Tibial artery (tissue), 4 donors: ENCODE measurements around the gene ZNF682.
"Not testable (repeated sequence)": the region's sequence is repeated elsewhere in the genome, so short reads cannot be mapped to it uniquely, and the experiment has no call there.

ENCODE experiments used
- DNase-seq, 2 donors: peaks; one replicate each; pipeline ENCODE4 v3.0.0-alpha.2; 2019
- H3K27ac ChIP-seq, 2 donors: fragments of 200-600 bp; sonication (generic) in 1 of 2; 1 replicate in 1 of 2; 2 replicates in 1 of 2; pipeline ENCODE4 v1.5.1; 2018 to 2019; ENCODE audit warnings: mild to moderate bottlenecking in 1 of 2
- H3K27me3 ChIP-seq, 2 donors: fragments of 200-600 bp; sonication (generic) in 1 of 2; one replicate each; pipeline versions ENCODE4 v1.5.1 to v1.6.0; 2016 to 2019
- H3K36me3 ChIP-seq, 3 donors: fragments of 200-600 bp; sonication (generic) in 2 of 3; one replicate each; pipeline ENCODE4 v1.5.1; 2016 to 2019; ENCODE audit warnings: mild to moderate bottlenecking in 2 of 3
- H3K4me1 ChIP-seq, 4 donors: fragments of 200-600 bp; sonication (generic) in 2 of 4; 1 replicate in 3 of 4; 2 replicates in 1 of 4; pipeline ENCODE4 v1.5.1; 2016 to 2019
- H3K4me3 ChIP-seq, 2 donors: fragments of 200-600 bp; sonication (generic) in 1 of 2; 1 replicate in 1 of 2; 2 replicates in 1 of 2; pipeline ENCODE4 v1.5.1; 2018 to 2019; ENCODE audit warnings: mild to moderate bottlenecking in 2 of 2
- H3K9me3 ChIP-seq, 3 donors: fragments of 200-600 bp; sonication (generic) in 1 of 3; one replicate each; pipeline ENCODE4 v1.5.1; 2016 to 2019
- intact Hi-C: fragments of 100-400 bp; cut with DNase I; formaldehyde crosslinking; loops from one replicate; pipeline ENCODE4 v1.15.0; 2023; ENCODE audit warnings: low total_unique reads
- TF ChIP-seq, protein P1 (sequence below), 2 experiments: fragments of 200-600 bp in 1 of 2; fragments of 450-650 bp in 1 of 2; IDR thresholded peaks; one replicate each; pipeline ENCODE4 v1.5.1; 2017 to 2019; ENCODE audit warnings: antibody characterized with exemption in 2 of 2, mild to moderate bottlenecking in 1 of 2, moderate library complexity in 1 of 2

The ZNF682 gene

DNA sequence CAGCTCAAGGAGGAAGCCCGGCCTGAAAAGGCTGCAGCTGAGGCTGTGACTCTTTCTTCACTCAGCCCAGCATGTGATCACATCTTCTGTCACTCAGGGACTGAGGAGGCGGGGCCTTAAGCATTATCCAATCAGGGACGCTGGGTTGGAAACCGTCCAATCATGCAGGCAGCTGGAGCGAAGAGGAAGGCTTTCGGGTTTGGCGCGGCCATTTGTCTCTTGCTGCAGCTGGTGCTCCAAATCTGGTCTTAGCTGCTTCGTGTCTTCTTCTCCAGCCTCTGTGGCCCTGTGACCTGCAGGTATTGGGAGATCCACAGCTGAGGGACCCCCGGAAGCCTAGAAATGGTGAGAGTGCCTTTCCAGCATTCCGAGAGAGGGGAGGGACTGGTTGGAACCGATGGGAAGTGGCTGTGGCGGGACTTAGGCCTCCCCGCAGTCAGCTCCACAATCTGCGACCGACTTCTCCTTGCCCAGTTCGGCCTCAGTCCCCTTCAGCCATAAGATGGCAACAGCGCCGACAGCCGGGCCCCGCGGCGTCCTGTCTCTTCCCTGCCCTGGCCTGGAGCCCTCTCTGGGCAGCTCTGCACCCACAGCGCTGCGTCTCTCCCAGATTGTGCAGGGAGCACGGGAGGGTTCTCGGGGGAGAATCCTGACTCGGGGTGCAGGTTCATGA is 38.6 kb upstream of the ZNF682 start, which contains the start of gene ZNF90:
Gene ZNF90 (plus strand): TSS at position 210 of the 673 bp plus-strand sequence. CDS start 133 bp downstream, at position 343.
- intact Hi-C loops = no loop called here
- H3K9me3 ChIP-seq = no peaks in the 10 kb centered on the region
- peak within 1 kb of the TSS; percentile 32 to 38 for H3K27ac ChIP-seq
- peaks cover 0 to 17% (median 5%) of the 10 kb centered on the region in 4 donors for H3K4me1 ChIP-seq
- TF ChIP-seq, protein P1, sequence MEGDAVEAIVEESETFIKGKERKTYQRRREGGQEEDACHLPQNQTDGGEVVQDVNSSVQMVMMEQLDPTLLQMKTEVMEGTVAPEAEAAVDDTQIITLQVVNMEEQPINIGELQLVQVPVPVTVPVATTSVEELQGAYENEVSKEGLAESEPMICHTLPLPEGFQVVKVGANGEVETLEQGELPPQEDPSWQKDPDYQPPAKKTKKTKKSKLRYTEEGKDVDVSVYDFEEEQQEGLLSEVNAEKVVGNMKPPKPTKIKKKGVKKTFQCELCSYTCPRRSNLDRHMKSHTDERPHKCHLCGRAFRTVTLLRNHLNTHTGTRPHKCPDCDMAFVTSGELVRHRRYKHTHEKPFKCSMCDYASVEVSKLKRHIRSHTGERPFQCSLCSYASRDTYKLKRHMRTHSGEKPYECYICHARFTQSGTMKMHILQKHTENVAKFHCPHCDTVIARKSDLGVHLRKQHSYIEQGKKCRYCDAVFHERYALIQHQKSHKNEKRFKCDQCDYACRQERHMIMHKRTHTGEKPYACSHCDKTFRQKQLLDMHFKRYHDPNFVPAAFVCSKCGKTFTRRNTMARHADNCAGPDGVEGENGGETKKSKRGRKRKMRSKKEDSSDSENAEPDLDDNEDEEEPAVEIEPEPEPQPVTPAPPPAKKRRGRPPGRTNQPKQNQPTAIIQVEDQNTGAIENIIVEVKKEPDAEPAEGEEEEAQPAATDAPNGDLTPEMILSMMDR (IDR thresholded peaks at IDR 0.05) = no peak
- H3K27me3 ChIP-seq = no peaks in the 10 kb centered on the region
- H3K36me3 ChIP-seq = no peaks in the 10 kb centered on the region
- peak; percentile 97 to 98 for DNase-seq
- H3K4me3 ChIP-seq = peak within 1 kb of the TSS; percentile 49 to 62

DNA sequence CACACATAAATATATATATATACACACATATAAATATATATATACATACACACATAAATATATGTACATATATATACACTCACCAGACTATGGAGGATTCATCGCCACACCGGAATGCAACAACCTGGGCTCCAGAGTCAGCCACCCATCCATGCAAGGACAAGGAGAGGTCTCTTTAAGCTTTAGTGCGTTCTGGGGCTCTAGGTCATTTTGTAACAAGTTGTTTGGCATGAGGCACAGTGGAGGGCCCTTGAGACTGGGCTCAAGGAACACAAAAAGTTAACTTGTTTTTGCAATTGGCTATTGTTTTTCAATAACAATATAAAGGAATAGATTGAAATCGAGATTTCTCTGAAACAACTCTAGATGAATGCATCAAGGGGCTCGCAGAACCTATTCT is 33.6 kb upstream of the ZNF682 start:
- TF ChIP-seq, protein P1 (IDR thresholded peaks at IDR 0.05) = no peak
- Histone ChIP-seq H3K36me3 (no peaks in the 10 kb centered on the region), H3K27me3 (peaks cover 0 to 2% of the 10 kb centered on the region in 2 donors), H3K9me3 (no peaks in the 10 kb centered on the region), H3K4me3 (no peak overlapping the region), H3K27ac (no peak overlapping the region), H3K4me1 (no peaks in the 10 kb centered on the region)
- intact Hi-C loops = no loop called here
- no peak for DNase-seq

DNA sequence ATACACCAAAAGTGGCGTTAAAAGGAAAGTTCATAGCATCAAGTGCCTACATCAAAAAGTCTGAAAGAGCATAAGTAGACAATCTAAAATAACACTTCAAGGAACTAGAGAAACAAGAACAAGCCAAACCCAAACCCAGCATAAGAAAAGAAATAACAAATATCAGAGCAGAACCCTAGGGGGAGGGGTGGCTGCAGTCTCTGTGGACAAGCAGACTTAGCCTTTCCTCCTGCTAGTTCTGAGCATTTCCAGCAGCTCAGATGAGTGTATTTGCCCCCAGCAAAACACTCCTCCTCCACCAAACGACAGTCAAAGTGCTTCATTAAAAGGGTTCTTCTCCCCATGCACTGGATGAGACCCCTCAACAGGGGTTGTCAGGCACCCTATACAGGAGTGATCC is 31.4 kb upstream of the ZNF682 start:
- Histone ChIP-seq H3K36me3 (no peaks in the 10 kb centered on the region), H3K4me1 (no peaks in the 10 kb centered on the region), H3K27me3 (peaks cover 0 to 2% of the 10 kb centered on the region in 2 donors), H3K4me3 (no peak overlapping the region), H3K9me3 (no peaks in the 10 kb centered on the region), H3K27ac (no peak overlapping the region)
- TF ChIP-seq, protein P1 (IDR thresholded peaks at IDR 0.05) = no peak
- intact Hi-C loops = no loop called here
- no peak for DNase-seq

DNA sequence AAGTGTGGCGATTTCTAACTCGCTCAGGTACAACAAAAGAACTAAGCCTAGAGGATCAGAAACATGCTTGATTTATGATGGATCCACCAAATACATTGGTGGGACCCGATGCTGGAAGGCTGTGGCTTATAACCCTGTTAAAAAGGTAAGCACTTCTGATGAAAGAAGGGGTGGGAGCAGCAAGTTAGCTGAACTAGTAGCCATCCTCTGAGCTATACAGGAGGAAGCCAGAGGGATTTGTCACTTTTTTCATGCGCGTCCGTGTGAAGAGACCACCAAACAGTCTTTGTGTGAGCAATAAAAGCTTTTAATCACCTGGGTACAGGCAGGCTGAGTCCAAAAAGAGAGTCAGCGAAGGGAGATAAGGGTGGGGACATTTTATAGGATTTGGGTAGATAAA is 29.3 kb upstream of the ZNF682 start:
- H3K27me3 ChIP-seq, DNase-seq, H3K36me3 ChIP-seq, intact Hi-C loops, H3K4me1 ChIP-seq, H3K27ac ChIP-seq, H3K9me3 ChIP-seq, H3K4me3 ChIP-seq: not testable (repeated sequence)

DNA sequence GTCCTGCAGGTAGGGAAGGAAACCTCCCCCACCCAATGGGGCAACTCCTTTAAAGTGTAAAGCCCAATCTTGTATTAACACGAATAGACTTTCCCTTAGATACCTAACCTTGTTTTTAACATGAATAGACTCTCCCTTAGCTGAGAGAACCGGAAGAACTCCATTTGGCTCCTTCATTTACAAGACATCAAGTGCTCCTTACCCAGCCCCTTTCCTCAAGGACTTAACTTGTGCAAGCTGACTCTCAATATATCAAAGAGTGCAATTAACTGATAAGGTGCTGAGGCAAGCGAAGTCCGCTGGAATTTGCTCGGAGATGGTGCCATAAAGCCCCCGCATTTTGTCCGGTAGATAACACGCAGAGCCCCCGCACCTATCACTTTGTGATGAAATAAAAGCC is 28.6 kb upstream of the ZNF682 start:
- Histone ChIP-seq H3K4me3 (no peak overlapping the region), H3K36me3 (no peaks in the 10 kb centered on the region), H3K9me3 (no peaks in the 10 kb centered on the region), H3K27ac (no peak overlapping the region), H3K27me3 (peaks cover 0 to 2% of the 10 kb centered on the region in 2 donors), H3K4me1 (no peaks in the 10 kb centered on the region)
- TF ChIP-seq, protein P1 (IDR thresholded peaks at IDR 0.05) = no peak
- intact Hi-C loops = no loop called here
- DNase-seq = no peak

DNA sequence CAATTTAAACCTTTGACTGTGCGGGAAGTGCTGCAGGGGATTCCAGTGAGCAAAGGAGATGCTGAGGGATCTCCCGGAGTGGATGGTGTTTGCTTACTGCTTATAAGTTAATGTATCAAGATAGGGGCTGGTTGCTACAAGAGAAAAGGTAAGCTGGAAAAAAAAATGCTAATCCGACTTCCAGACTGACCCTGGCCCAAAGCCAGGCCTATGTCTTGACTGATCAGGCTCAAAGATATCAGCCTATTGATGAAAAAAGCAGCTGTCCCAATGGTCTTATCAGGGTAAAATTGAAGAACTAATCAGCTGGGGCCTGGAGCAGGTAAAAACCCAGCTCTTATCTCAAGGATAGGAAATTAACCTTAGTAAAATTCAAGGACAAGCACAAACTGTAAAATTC is 27.6 kb upstream of the ZNF682 start:
- Histone ChIP-seq H3K36me3 (no peaks in the 10 kb centered on the region), H3K4me1 (no peaks in the 10 kb centered on the region), H3K9me3 (no peaks in the 10 kb centered on the region), H3K27ac (no peak overlapping the region), H3K27me3 (peaks cover 0 to 2% of the 10 kb centered on the region in 2 donors), H3K4me3 (no peak overlapping the region)
- intact Hi-C loops = no loop called here
- TF ChIP-seq, protein P1 (IDR thresholded peaks at IDR 0.05) = no peak
- DNase-seq = no peak
